Femur (tissue), 1 donor: ENCODE data around the gene CASK.
"Not testable (repeated sequence)": the region's sequence is repeated elsewhere in the genome, so short reads cannot be mapped to it uniquely, and the experiment has no call there.

Experiments used
- DNase-seq: peaks from one replicate; pipeline ENCODE4 v3.0.0-alpha.2; 2017

Gene CASK

GRCh38 chrX:41688156-41688555 lies 235.2 kb downstream of the CASK start:
- DNase-seq = no peak

GRCh38 chrX:41686788-41687187 lies 236.6 kb downstream of the CASK start:
- no peak for DNase-seq

GRCh38 chrX:41684940-41685339 lies 238.4 kb downstream of the CASK start:
- DNase-seq = no peak

- DNase-seq = no peak
Observed at GRCh38 chrX:41684138-41684537, 239.2 kb downstream of the CASK start.

- no peak for DNase-seq
Observed at GRCh38 chrX:41677183-41678060, 245.9 kb downstream of the CASK start.

GRCh38 chrX:41676361-41676760 lies 247.0 kb downstream of the CASK start:
- DNase-seq = not testable (repeated sequence)

GRCh38 chrX:41672643-41673042 lies 250.7 kb downstream of the CASK start:
- no peak for DNase-seq

GRCh38 chrX:41671082-41671481 lies 252.3 kb downstream of the CASK start:
- DNase-seq = no peak

- DNase-seq = no peak
Observed at GRCh38 chrX:41670112-41670511, 253.2 kb downstream of the CASK start.

GRCh38 chrX:41667631-41668030 lies 255.7 kb downstream of the CASK start:
- no peak for DNase-seq

- DNase-seq = no peak
Observed at GRCh38 chrX:41666251-41666650, 257.1 kb downstream of the CASK start.

- DNase-seq = peak; percentile 27
Observed at GRCh38 chrX:41665686-41666085, 257.7 kb downstream of the CASK start.

GRCh38 chrX:41664908-41665307 lies 258.4 kb downstream of the CASK start:
- DNase-seq = no peak

GRCh38 chrX:41664375-41664901 lies 258.9 kb downstream of the CASK start:
- DNase-seq = no peak

- DNase-seq = no peak
Observed at GRCh38 chrX:41661366-41662095, 261.8 kb downstream of the CASK start.

GRCh38 chrX:41655631-41656030 lies 267.7 kb downstream of the CASK start:
- no peak for DNase-seq

GRCh38 chrX:41655101-41655500 lies 268.3 kb downstream of the CASK start:
- no peak for DNase-seq

GRCh38 chrX:41653125-41653524 lies 270.2 kb downstream of the CASK start:
- DNase-seq = no peak

GRCh38 chrX:41646201-41646600 lies 277.2 kb downstream of the CASK start:
- DNase-seq = not testable (repeated sequence)

GRCh38 chrX:41634284-41634683 lies 289.1 kb downstream of the CASK start:
- DNase-seq = no peak

- DNase-seq = no peak
Observed at GRCh38 chrX:41630091-41630490, 293.3 kb downstream of the CASK start.

GRCh38 chrX:41629539-41629938 lies 293.8 kb downstream of the CASK start:
- no peak for DNase-seq

GRCh38 chrX:41621222-41621723 lies 302.1 kb downstream of the CASK start:
- no peak for DNase-seq

- no peak for DNase-seq
Observed at GRCh38 chrX:41619221-41619620, 304.1 kb downstream of the CASK start.
